ENCODE results near the gene NABP2. TPM values are rescaled to one million over a fixed set of nuclear protein-coding genes. Genes with fewer than 3 reads are reported as not detected.

The NABP2 gene
- total and polyA plus RNA-seq, 2 of the 4 experiments (the other 2 are of a cell fraction) = 29.2 to 37.4 TPM

Other genes starting within 250 kb of the NABP2 start
- gene SUOX, start 227.1 kb upstream of the NABP2 start, total RNA-seq (2012; rRNA removed) = 13.1 and 19.4 TPM in 2 replicates
- gene SUOX, start 227.1 kb upstream of the NABP2 start, polyA plus RNA-seq (2012; rRNA removed) = 17.8 and 19.2 TPM in 2 replicates
- 1.4 and 1.8 TPM in 2 replicates for gene IKZF4, start 203.3 kb upstream of the NABP2 start, total RNA-seq (2012; rRNA removed)
- gene IKZF4, start 203.3 kb upstream of the NABP2 start, polyA plus RNA-seq (2012; rRNA removed) = 6.6 and 7.1 TPM in 2 replicates
- gene RPS26, start 182.4 kb upstream of the NABP2 start, total RNA-seq (2012; rRNA removed) = 307 and 977 TPM in 2 replicates
- gene RPS26, start 182.4 kb upstream of the NABP2 start, polyA plus RNA-seq (2012; rRNA removed) = 1,049 and 1,824 TPM in 2 replicates
- 2.2 and 2.5 TPM in 2 replicates for gene ERBB3, start 144.2 kb upstream of the NABP2 start, total RNA-seq (2012; rRNA removed)
- gene ERBB3, start 144.2 kb upstream of the NABP2 start, polyA plus RNA-seq (2012; rRNA removed) = 1.4 and 1.5 TPM in 2 replicates
- 198 and 251 TPM in 2 replicates for gene PA2G4, start 119.8 kb upstream of the NABP2 start, total RNA-seq (2012; rRNA removed)
- 158 and 166 TPM in 2 replicates for gene PA2G4, start 119.8 kb upstream of the NABP2 start, polyA plus RNA-seq (2012; rRNA removed)
- gene RPL41, start 107.7 kb upstream of the NABP2 start, total RNA-seq (2012; rRNA removed) = 1,119 and 1,341 TPM in 2 replicates
- gene RPL41, start 107.7 kb upstream of the NABP2 start, polyA plus RNA-seq (2012; rRNA removed) = 8,623 and 9,394 TPM in 2 replicates
- gene ZC3H10, start 106.1 kb upstream of the NABP2 start, total RNA-seq (2012; rRNA removed) = 3.3 and 3.6 TPM in 2 replicates
- 1.1 and 1.5 TPM in 2 replicates for gene ZC3H10, start 106.1 kb upstream of the NABP2 start, polyA plus RNA-seq (2012; rRNA removed)
- gene ESYT1, start 96.1 kb upstream of the NABP2 start, total RNA-seq (2012; rRNA removed) = 137 and 150 TPM in 2 replicates
- 153 and 157 TPM in 2 replicates for gene ESYT1, start 96.1 kb upstream of the NABP2 start, polyA plus RNA-seq (2012; rRNA removed)
- gene MYL6B, start 71.8 kb upstream of the NABP2 start, total RNA-seq (2012; rRNA removed) = 78.3 and 90.0 TPM in 2 replicates
- 112 and 117 TPM in 2 replicates for gene MYL6B, start 71.8 kb upstream of the NABP2 start, polyA plus RNA-seq (2012; rRNA removed)
- gene MYL6, start 66.0 kb upstream of the NABP2 start, total RNA-seq (2012; rRNA removed) = 4,816 and 6,155 TPM in 2 replicates
- gene MYL6, start 66.0 kb upstream of the NABP2 start, polyA plus RNA-seq (2012; rRNA removed) = 6,979 and 8,569 TPM in 2 replicates
- 41.4 and 42.3 TPM in 2 replicates for gene SMARCC2, start 34.9 kb upstream of the NABP2 start, total RNA-seq (2012; rRNA removed)
- 43.8 and 44.3 TPM in 2 replicates for gene SMARCC2, start 34.9 kb upstream of the NABP2 start, polyA plus RNA-seq (2012; rRNA removed)
- 191 and 272 TPM in 2 replicates for gene RNF41, start 2.4 kb upstream of the NABP2 start, total RNA-seq (2012; rRNA removed)
- gene RNF41, start 2.4 kb upstream of the NABP2 start, polyA plus RNA-seq (2012; rRNA removed) = 112 and 125 TPM in 2 replicates
- not detected in 2 replicates for gene SLC39A5, start 5.7 kb downstream of the NABP2 start, total RNA-seq (2012; rRNA removed)
- not detected in 2 replicates for gene SLC39A5, start 5.7 kb downstream of the NABP2 start, polyA plus RNA-seq (2012; rRNA removed)
- gene ANKRD52, start 34.0 kb downstream of the NABP2 start, total RNA-seq (2012; rRNA removed) = 15.4 and 16.1 TPM in 2 replicates
- 35.9 and 36.2 TPM in 2 replicates for gene ANKRD52, start 34.0 kb downstream of the NABP2 start, polyA plus RNA-seq (2012; rRNA removed)
- 4.7 TPM in 2 replicates for gene COQ10A, start 42.6 kb downstream of the NABP2 start, total RNA-seq (2012; rRNA removed)
- 10.2 and 10.8 TPM in 2 replicates for gene COQ10A, start 42.6 kb downstream of the NABP2 start, polyA plus RNA-seq (2012; rRNA removed)
- 90.5 and 139 TPM in 2 replicates for gene CS, start 76.0 kb downstream of the NABP2 start, total RNA-seq (2012; rRNA removed)
- gene CS, start 76.0 kb downstream of the NABP2 start, polyA plus RNA-seq (2012; rRNA removed) = 120 and 146 TPM in 2 replicates
- 65.2 and 76.7 TPM in 2 replicates for gene CNPY2, start 91.6 kb downstream of the NABP2 start, total RNA-seq (2012; rRNA removed)
- 175 and 177 TPM in 2 replicates for gene CNPY2, start 91.6 kb downstream of the NABP2 start, polyA plus RNA-seq (2012; rRNA removed)
- gene PAN2, start 109.7 kb downstream of the NABP2 start, total RNA-seq (2012; rRNA removed) = 7.5 and 9.7 TPM in 2 replicates
- 16.6 and 20.2 TPM in 2 replicates for gene PAN2, start 109.7 kb downstream of the NABP2 start, polyA plus RNA-seq (2012; rRNA removed)
- gene IL23A, start 114.5 kb downstream of the NABP2 start, total RNA-seq (2012; rRNA removed) = not detected in 2 replicates
- 0.17 and 0.55 TPM in 2 replicates for gene IL23A, start 114.5 kb downstream of the NABP2 start, polyA plus RNA-seq (2012; rRNA removed)
- gene STAT2, start 135.8 kb downstream of the NABP2 start, total RNA-seq (2012; rRNA removed) = 125 and 182 TPM in 2 replicates
- gene STAT2, start 135.8 kb downstream of the NABP2 start, polyA plus RNA-seq (2012; rRNA removed) = 63.9 and 99.3 TPM in 2 replicates
- not detected in 2 replicates for gene APOF, start 138.5 kb downstream of the NABP2 start, total RNA-seq (2012; rRNA removed)
- not detected in 2 replicates for gene APOF, start 138.5 kb downstream of the NABP2 start, polyA plus RNA-seq (2012; rRNA removed)
- gene TIMELESS, start 225.1 kb downstream of the NABP2 start, total RNA-seq (2012; rRNA removed) = 9.4 and 10.4 TPM in 2 replicates
- 6.0 and 7.3 TPM in 2 replicates for gene TIMELESS, start 225.1 kb downstream of the NABP2 start, polyA plus RNA-seq (2012; rRNA removed)
- not detected in 2 replicates for gene MIP, start 230.3 kb downstream of the NABP2 start, total RNA-seq (2012; rRNA removed)
- gene MIP, start 230.3 kb downstream of the NABP2 start, polyA plus RNA-seq (2012; rRNA removed) = not detected in 2 replicates
- gene SPRYD4, start 244.2 kb downstream of the NABP2 start, total RNA-seq (2012; rRNA removed) = 1.4 and 1.8 TPM in 2 replicates
- gene SPRYD4, start 244.2 kb downstream of the NABP2 start, polyA plus RNA-seq (2012; rRNA removed) = 1.7 TPM in 2 replicates